ENCODE data around the gene SLC9C2. TPM values are rescaled to one million over a fixed set of nuclear protein-coding genes. Genes with fewer than 3 reads are reported as not detected.

SLC9C2 gene
- total and polyA plus RNA-seq, 8 donors, result 2.6 TPM; not detected in 7

- Histone ChIP-seq H3K4me1 (no peaks in the 10 kb centered on the region), H3K36me3 (peaks cover 15 to 33% (median 29%) of the 10 kb centered on the region in 4 donors)
- WGBS, 5 donors, result 75 to 86% (median 78%) methylated on average over 3 to 4 of the region's 4 CpGs
Observed at GRCh38 chr1:173459885-173460284, 143.0 kb downstream of the SLC9C2 start.

GRCh38 chr1:173454966-173455524 is 147.8 kb downstream of the SLC9C2 start:
- DNase-seq, result no peak
- TF ChIP-seq POLR2AphosphoS5 (IDR thresholded peaks at IDR 0.05), result no peak
- TF ChIP-seq CTCF (IDR thresholded peaks at IDR 0.05), result no peak
- no peak for TF ChIP-seq EP300 (IDR thresholded peaks at IDR 0.05)
- no peak for TF ChIP-seq POLR2A (IDR thresholded peaks at IDR 0.05)
- Histone ChIP-seq H3K4me1 (peaks cover 0 to 32% (median 16%) of the 10 kb centered on the region in 4 donors), H3K36me3 (peaks cover 4 to 10% (median 7%) of the 10 kb centered on the region in 4 donors), H3K4me3 (no peak overlapping the region), H3K27ac (no peak overlapping the region), H3K27me3 (no peaks in the 10 kb centered on the region), H3K9me3 (no peaks in the 10 kb centered on the region)
- WGBS, 5 donors, result 69 to 93% (median 88%) methylated on average over 4 of the region's 4 CpGs
- intact Hi-C loops (cut with DNase I; ENCODE audit: low total_unique reads), result no loop called here

More at GRCh38 chr1:173459885-173460284, 143.0 kb downstream of the SLC9C2 start:
- H3K27me3 ChIP-seq, result no peaks in the 10 kb centered on the region
- H3K4me3 ChIP-seq, result no peak overlapping the region
- no peak overlapping the region for H3K27ac ChIP-seq
- H3K9me3 ChIP-seq, result peaks cover 0 to 8% (median 3%) of the 10 kb centered on the region in 4 donors
- DNase-seq, result no peak
- intact Hi-C loops (cut with DNase I; ENCODE audit: low total_unique reads), result no loop called here
- TF ChIP-seq POLR2A (IDR thresholded peaks at IDR 0.05) (no peak), CTCF (IDR thresholded peaks at IDR 0.05) (no peak), POLR2AphosphoS5 (IDR thresholded peaks at IDR 0.05) (no peak), EP300 (IDR thresholded peaks at IDR 0.05) (no peak)

GRCh38 chr1:173453982-173454381 is 148.9 kb downstream of the SLC9C2 start:
- TF ChIP-seq POLR2AphosphoS5 (IDR thresholded peaks at IDR 0.05), result no peak
- TF ChIP-seq EP300 (IDR thresholded peaks at IDR 0.05), result no peak
- H3K27ac ChIP-seq, result no peak overlapping the region
- peaks cover 0 to 32% (median 16%) of the 10 kb centered on the region in 4 donors for H3K4me1 ChIP-seq
- intact Hi-C loops (cut with DNase I; ENCODE audit: low total_unique reads), result no loop called here
- DNase-seq, result no peak
- H3K36me3 ChIP-seq, result peaks cover 0 to 3% (median 2%) of the 10 kb centered on the region in 4 donors
- H3K9me3 ChIP-seq, result no peaks in the 10 kb centered on the region
- H3K4me3 ChIP-seq, result no peak overlapping the region
- H3K27me3 ChIP-seq, result no peaks in the 10 kb centered on the region

GRCh38 chr1:173451981-173452380 is 150.9 kb downstream of the SLC9C2 start:
- DNase-seq, result peak; percentile 33 to 89
- Histone ChIP-seq H3K27ac (peak overlapping the region; percentile 7 to 79 (median 69)), H3K4me3 (no peak overlapping the region), H3K27me3 (no peaks in the 10 kb centered on the region), H3K4me1 (peaks cover 0 to 32% (median 16%) of the 10 kb centered on the region in 4 donors), H3K9me3 (no peaks in the 10 kb centered on the region), H3K36me3 (peaks cover 0 to 3% (median 2%) of the 10 kb centered on the region in 4 donors)
- 21 to 32% (median 25%) methylated on average over 2 of the region's 2 CpGs for WGBS, 5 donors
- intact Hi-C loops (cut with DNase I; ENCODE audit: low total_unique reads), result no loop called here
- TF ChIP-seq CTCF (IDR thresholded peaks at IDR 0.05) (no peak), POLR2AphosphoS5 (IDR thresholded peaks at IDR 0.05) (peak; percentile 25 to 68 (median 36))

Other genes starting within 250 kb of the SLC9C2 start
- 100 to 1,000 TPM in 3 of 5 donors, 10 to 100 TPM in 2; 81.1 to 202 (median 121) TPM for gene PRDX6, start 125.7 kb downstream of the SLC9C2 start, total RNA-seq
- gene PRDX6, start 125.7 kb downstream of the SLC9C2 start, polyA plus RNA-seq, result 100 to 1,000 TPM; 175 to 385 (median 350) TPM
- not detected for gene TEX50, start 32.3 kb upstream of the SLC9C2 start, total RNA-seq
- not detected for gene TEX50, start 32.3 kb upstream of the SLC9C2 start, polyA plus RNA-seq
- not detected for gene ANKRD45, start 66.8 kb upstream of the SLC9C2 start, total RNA-seq
- under 1 TPM in 2 of 3 donors, not detected in 1; 0.15 to 0.19 TPM for gene ANKRD45, start 66.8 kb upstream of the SLC9C2 start, polyA plus RNA-seq
- 10 to 100 TPM in 3 of 5 donors, 1 to 10 TPM in 2; 2.6 to 30.7 (median 10.7) TPM for gene KLHL20, start 111.9 kb upstream of the SLC9C2 start, total RNA-seq
- 10 to 100 TPM in 1 of 3 donors, 1 to 10 TPM in 2; 4.6 to 11.0 (median 8.2) TPM for gene KLHL20, start 111.9 kb upstream of the SLC9C2 start, polyA plus RNA-seq
- gene DARS2, start 221.6 kb upstream of the SLC9C2 start, total RNA-seq, result 10 to 100 TPM in 4 of 5 donors, 1 to 10 TPM in 1; 3.1 to 36.8 (median 20.3) TPM
- 1 to 10 TPM; 4.8 to 5.4 (median 4.9) TPM for gene DARS2, start 221.6 kb upstream of the SLC9C2 start, polyA plus RNA-seq
- gene CENPL, start 221.8 kb upstream of the SLC9C2 start, total RNA-seq, result 10 to 100 TPM in 1 of 5 donors, 1 to 10 TPM in 3, under 1 TPM in 1; 0.45 to 14.1 (median 4.1) TPM
- 1 to 10 TPM; 2.0 to 4.4 (median 2.6) TPM for gene CENPL, start 221.8 kb upstream of the SLC9C2 start, polyA plus RNA-seq